ENCODE results near the gene ABCA4.

DNA sequence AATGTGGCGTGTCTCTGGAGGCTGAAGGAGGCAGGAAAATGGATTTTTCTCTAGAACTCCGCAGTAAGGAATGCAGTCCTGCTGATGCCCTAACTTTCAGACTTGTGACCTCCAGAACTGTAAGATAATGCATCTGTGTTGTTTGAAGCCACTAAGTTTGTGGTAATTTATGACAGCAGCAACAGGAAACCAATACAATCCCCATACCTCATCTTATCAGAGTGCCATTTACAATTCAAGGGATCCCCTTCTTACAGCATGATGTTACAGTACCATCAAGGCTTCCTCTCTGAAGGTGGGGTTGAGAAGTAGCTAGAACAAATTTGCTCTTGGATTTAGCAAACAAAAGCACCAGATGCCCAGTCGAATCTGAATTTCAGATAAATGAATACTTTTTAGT lies 21.6 kb downstream of the ABCA4 start:
- TF ChIP-seq, protein P1, sequence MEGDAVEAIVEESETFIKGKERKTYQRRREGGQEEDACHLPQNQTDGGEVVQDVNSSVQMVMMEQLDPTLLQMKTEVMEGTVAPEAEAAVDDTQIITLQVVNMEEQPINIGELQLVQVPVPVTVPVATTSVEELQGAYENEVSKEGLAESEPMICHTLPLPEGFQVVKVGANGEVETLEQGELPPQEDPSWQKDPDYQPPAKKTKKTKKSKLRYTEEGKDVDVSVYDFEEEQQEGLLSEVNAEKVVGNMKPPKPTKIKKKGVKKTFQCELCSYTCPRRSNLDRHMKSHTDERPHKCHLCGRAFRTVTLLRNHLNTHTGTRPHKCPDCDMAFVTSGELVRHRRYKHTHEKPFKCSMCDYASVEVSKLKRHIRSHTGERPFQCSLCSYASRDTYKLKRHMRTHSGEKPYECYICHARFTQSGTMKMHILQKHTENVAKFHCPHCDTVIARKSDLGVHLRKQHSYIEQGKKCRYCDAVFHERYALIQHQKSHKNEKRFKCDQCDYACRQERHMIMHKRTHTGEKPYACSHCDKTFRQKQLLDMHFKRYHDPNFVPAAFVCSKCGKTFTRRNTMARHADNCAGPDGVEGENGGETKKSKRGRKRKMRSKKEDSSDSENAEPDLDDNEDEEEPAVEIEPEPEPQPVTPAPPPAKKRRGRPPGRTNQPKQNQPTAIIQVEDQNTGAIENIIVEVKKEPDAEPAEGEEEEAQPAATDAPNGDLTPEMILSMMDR (IDR thresholded peaks at IDR 0.05; ENCODE audit: control extremely low read depth in 1 of 3, insufficient read depth in 1 of 3, low read depth in 1 of 3, low read length in 3 of 3): no peak
- TF ChIP-seq, protein P2, sequence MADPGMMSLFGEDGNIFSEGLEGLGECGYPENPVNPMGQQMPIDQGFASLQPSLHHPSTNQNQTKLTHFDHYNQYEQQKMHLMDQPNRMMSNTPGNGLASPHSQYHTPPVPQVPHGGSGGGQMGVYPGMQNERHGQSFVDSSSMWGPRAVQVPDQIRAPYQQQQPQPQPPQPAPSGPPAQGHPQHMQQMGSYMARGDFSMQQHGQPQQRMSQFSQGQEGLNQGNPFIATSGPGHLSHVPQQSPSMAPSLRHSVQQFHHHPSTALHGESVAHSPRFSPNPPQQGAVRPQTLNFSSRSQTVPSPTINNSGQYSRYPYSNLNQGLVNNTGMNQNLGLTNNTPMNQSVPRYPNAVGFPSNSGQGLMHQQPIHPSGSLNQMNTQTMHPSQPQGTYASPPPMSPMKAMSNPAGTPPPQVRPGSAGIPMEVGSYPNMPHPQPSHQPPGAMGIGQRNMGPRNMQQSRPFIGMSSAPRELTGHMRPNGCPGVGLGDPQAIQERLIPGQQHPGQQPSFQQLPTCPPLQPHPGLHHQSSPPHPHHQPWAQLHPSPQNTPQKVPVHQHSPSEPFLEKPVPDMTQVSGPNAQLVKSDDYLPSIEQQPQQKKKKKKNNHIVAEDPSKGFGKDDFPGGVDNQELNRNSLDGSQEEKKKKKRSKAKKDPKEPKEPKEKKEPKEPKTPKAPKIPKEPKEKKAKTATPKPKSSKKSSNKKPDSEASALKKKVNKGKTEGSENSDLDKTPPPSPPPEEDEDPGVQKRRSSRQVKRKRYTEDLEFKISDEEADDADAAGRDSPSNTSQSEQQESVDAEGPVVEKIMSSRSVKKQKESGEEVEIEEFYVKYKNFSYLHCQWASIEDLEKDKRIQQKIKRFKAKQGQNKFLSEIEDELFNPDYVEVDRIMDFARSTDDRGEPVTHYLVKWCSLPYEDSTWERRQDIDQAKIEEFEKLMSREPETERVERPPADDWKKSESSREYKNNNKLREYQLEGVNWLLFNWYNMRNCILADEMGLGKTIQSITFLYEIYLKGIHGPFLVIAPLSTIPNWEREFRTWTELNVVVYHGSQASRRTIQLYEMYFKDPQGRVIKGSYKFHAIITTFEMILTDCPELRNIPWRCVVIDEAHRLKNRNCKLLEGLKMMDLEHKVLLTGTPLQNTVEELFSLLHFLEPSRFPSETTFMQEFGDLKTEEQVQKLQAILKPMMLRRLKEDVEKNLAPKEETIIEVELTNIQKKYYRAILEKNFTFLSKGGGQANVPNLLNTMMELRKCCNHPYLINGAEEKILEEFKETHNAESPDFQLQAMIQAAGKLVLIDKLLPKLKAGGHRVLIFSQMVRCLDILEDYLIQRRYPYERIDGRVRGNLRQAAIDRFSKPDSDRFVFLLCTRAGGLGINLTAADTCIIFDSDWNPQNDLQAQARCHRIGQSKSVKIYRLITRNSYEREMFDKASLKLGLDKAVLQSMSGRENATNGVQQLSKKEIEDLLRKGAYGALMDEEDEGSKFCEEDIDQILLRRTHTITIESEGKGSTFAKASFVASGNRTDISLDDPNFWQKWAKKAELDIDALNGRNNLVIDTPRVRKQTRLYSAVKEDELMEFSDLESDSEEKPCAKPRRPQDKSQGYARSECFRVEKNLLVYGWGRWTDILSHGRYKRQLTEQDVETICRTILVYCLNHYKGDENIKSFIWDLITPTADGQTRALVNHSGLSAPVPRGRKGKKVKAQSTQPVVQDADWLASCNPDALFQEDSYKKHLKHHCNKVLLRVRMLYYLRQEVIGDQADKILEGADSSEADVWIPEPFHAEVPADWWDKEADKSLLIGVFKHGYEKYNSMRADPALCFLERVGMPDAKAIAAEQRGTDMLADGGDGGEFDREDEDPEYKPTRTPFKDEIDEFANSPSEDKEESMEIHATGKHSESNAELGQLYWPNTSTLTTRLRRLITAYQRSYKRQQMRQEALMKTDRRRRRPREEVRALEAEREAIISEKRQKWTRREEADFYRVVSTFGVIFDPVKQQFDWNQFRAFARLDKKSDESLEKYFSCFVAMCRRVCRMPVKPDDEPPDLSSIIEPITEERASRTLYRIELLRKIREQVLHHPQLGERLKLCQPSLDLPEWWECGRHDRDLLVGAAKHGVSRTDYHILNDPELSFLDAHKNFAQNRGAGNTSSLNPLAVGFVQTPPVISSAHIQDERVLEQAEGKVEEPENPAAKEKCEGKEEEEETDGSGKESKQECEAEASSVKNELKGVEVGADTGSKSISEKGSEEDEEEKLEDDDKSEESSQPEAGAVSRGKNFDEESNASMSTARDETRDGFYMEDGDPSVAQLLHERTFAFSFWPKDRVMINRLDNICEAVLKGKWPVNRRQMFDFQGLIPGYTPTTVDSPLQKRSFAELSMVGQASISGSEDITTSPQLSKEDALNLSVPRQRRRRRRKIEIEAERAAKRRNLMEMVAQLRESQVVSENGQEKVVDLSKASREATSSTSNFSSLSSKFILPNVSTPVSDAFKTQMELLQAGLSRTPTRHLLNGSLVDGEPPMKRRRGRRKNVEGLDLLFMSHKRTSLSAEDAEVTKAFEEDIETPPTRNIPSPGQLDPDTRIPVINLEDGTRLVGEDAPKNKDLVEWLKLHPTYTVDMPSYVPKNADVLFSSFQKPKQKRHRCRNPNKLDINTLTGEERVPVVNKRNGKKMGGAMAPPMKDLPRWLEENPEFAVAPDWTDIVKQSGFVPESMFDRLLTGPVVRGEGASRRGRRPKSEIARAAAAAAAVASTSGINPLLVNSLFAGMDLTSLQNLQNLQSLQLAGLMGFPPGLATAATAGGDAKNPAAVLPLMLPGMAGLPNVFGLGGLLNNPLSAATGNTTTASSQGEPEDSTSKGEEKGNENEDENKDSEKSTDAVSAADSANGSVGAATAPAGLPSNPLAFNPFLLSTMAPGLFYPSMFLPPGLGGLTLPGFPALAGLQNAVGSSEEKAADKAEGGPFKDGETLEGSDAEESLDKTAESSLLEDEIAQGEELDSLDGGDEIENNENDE (IDR thresholded peaks at IDR 0.05; ENCODE audit: insufficient replicate concordance, low read length): no peak
- TF ChIP-seq POLR2A (IDR thresholded peaks at IDR 0.05; ENCODE audit: control extremely low read depth in 1 of 2, low read depth in 2 of 2, low read length in 2 of 2): no peak
- TF ChIP-seq POLR2AphosphoS5 (IDR thresholded peaks at IDR 0.05; ENCODE audit: low read depth, low read length): no peak
- TF ChIP-seq TCF12 (IDR thresholded peaks at IDR 0.05; ENCODE audit: low read depth, low read length): no peak
- TF ChIP-seq SRF (IDR thresholded peaks at IDR 0.05; ENCODE audit: low read depth, low read length): no peak
- TF ChIP-seq SP1 (IDR thresholded peaks at IDR 0.05; ENCODE audit: low read depth, low read length): no peak
- no peak for TF ChIP-seq CREB1 (IDR thresholded peaks at IDR 0.05)
- no peak for TF ChIP-seq YY1 (IDR thresholded peaks at IDR 0.05; ENCODE audit: low read depth, low read length)
- TF ChIP-seq, protein P3, sequence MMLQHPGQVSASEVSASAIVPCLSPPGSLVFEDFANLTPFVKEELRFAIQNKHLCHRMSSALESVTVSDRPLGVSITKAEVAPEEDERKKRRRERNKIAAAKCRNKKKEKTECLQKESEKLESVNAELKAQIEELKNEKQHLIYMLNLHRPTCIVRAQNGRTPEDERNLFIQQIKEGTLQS (IDR thresholded peaks at IDR 0.05; ENCODE audit: insufficient read depth, low read depth, low read length): no peak
- TF ChIP-seq NANOG (IDR thresholded peaks at IDR 0.05; ENCODE audit: insufficient read depth, low read depth, low read length, poor library complexity, severe bottlenecking): no peak
- no peak for TF ChIP-seq GTF2F1 (IDR thresholded peaks at IDR 0.05; ENCODE audit: borderline replicate concordance, low read depth, low read length)
